NCI-H2171 treated with DMSO at 0.1 percent for 48 hours (cell line): ENCODE results near the gene NLGN1.
"Not testable (repeated sequence)": the region's sequence is repeated elsewhere in the genome, so short reads cannot be mapped to it uniquely, and the experiment has no call there.

Experiments used
- DNase-seq: peaks from one replicate; lab custom pipeline; 2025; lab: John Stamatoyannopoulos, UW

Gene NLGN1

GRCh38 chr3:173553635-173554280 is 156.2 kb downstream of the NLGN1 start:
- peak; percentile 59 for DNase-seq

- no peak for DNase-seq
Measured at GRCh38 chr3:173556546-173556945, 159.0 kb downstream of the NLGN1 start.

- no peak for DNase-seq
Measured at GRCh38 chr3:173567997-173568396, 170.5 kb downstream of the NLGN1 start.

GRCh38 chr3:173568623-173569022 is 171.1 kb downstream of the NLGN1 start:
- DNase-seq: no peak

GRCh38 chr3:173583496-173583895 is 186.0 kb downstream of the NLGN1 start:
- DNase-seq: no peak

GRCh38 chr3:173584093-173584837 is 186.7 kb downstream of the NLGN1 start:
- DNase-seq: no peak

- DNase-seq: no peak
Measured at GRCh38 chr3:173584838-173585831, 187.6 kb downstream of the NLGN1 start.

- no peak for DNase-seq
Measured at GRCh38 chr3:173586166-173586565, 188.6 kb downstream of the NLGN1 start.

- no peak for DNase-seq
Measured at GRCh38 chr3:173587055-173587454, 189.5 kb downstream of the NLGN1 start.

- no peak for DNase-seq
Measured at GRCh38 chr3:173588556-173588955, 191.0 kb downstream of the NLGN1 start.

GRCh38 chr3:173589116-173589515 is 191.6 kb downstream of the NLGN1 start:
- no peak for DNase-seq

- DNase-seq: no peak
Measured at GRCh38 chr3:173591401-173591800, 193.9 kb downstream of the NLGN1 start.

GRCh38 chr3:173594881-173595280 is 197.3 kb downstream of the NLGN1 start:
- not testable (repeated sequence) for DNase-seq

- DNase-seq: no peak
Measured at GRCh38 chr3:173599673-173600072, 202.1 kb downstream of the NLGN1 start.

- DNase-seq: no peak
Measured at GRCh38 chr3:173614522-173614921, 217.0 kb downstream of the NLGN1 start.

- DNase-seq: no peak
Measured at GRCh38 chr3:173615661-173616060, 218.1 kb downstream of the NLGN1 start.

- no peak for DNase-seq
Measured at GRCh38 chr3:173617490-173617889, 219.9 kb downstream of the NLGN1 start.

GRCh38 chr3:173618148-173618547 is 220.6 kb downstream of the NLGN1 start:
- DNase-seq: no peak

- DNase-seq: no peak
Measured at GRCh38 chr3:173618703-173619102, 221.2 kb downstream of the NLGN1 start.

GRCh38 chr3:173622166-173622565 is 224.6 kb downstream of the NLGN1 start:
- DNase-seq: no peak

- DNase-seq: no peak
Measured at GRCh38 chr3:173624086-173624485, 226.5 kb downstream of the NLGN1 start.

- DNase-seq: no peak
Measured at GRCh38 chr3:173630849-173631248, 233.3 kb downstream of the NLGN1 start.
